ENCODE measurements around the gene PAX2. TPM values are rescaled to one million over a fixed set of nuclear protein-coding genes. Genes with fewer than 3 reads are reported as not detected.

PAX2 gene
- total RNA-seq, 4 donors from 2014 or later = not detected

- H3K27ac ChIP-seq = no peak overlapping the region
- H3K4me1 ChIP-seq = peaks cover 14 to 56% (median 36%) of the 10 kb centered on the region in 4 donors
- no peaks in the 10 kb centered on the region for H3K9me3 ChIP-seq
- in situ Hi-C loops (cut with MboI; ENCODE audit: low pct_ligation_motif_present in 1 of 4, low pct_unique_long_range_greater_than_20kb in 1 of 4, low sequenced_read_pairs in 3 of 4) (no loop called here), intact Hi-C loops (cut with DNase I; ENCODE audit: low total_unique reads) (loop anchor here (10.0 kb wide), 1 partner anchor 181 kb away; no protein-coding TSS in a partner anchor)
- DNase-seq = no peak
- H3K4me3 ChIP-seq = peak overlapping the region in 1 of 4 donors; percentile 41
- no peak for TF ChIP-seq POLR2AphosphoS5 (IDR thresholded peaks at IDR 0.05)
- TF ChIP-seq CTCF (IDR thresholded peaks at IDR 0.05) = no peak
- no peaks in the 10 kb centered on the region for H3K36me3 ChIP-seq
- 4 to 6% methylated on average over 14 to 39 of the region's 54 CpGs for WGBS, 2 donors (ENCODE audit: low coverage in 1 of 2)
- peaks cover 100% of the 10 kb centered on the region for H3K27me3 ChIP-seq
Measured at GRCh38 chr10:100745882-100746783, 751 bp downstream of the PAX2 start.

GRCh38 chr10:100746784-100747455, 1.5 kb downstream of the PAX2 start:
- intact Hi-C loops (cut with DNase I; ENCODE audit: low total_unique reads) (loop anchor here (10.0 kb wide), 1 partner anchor 182 kb away; no protein-coding TSS in a partner anchor), in situ Hi-C loops (cut with MboI; ENCODE audit: low pct_ligation_motif_present in 1 of 4, low pct_unique_long_range_greater_than_20kb in 1 of 4, low sequenced_read_pairs in 3 of 4) (no loop called here)
- Histone ChIP-seq H3K27ac (no peak overlapping the region), H3K4me1 (peaks cover 14 to 53% (median 36%) of the 10 kb centered on the region in 4 donors), H3K36me3 (no peaks in the 10 kb centered on the region), H3K4me3 (no peak overlapping the region), H3K9me3 (no peaks in the 10 kb centered on the region), H3K27me3 (peaks cover 100% of the 10 kb centered on the region)
- WGBS, 2 donors (ENCODE audit: low coverage in 1 of 2) = 14 to 17% methylated on average over 6 to 9 of the region's 9 CpGs
- TF ChIP-seq CTCF (IDR thresholded peaks at IDR 0.05) (no peak), EP300 (IDR thresholded peaks at IDR 0.05; ENCODE audit: low read depth) (no peak), POLR2AphosphoS5 (IDR thresholded peaks at IDR 0.05) (no peak), POLR2A (IDR thresholded peaks at IDR 0.05) (no peak)
- DNase-seq = no peak

- Histone ChIP-seq H3K4me3 (peak overlapping the region in 2 of 4 donors; percentile 6 to 27), H3K27ac (no peak overlapping the region), H3K4me1 (peaks cover 14 to 48% (median 36%) of the 10 kb centered on the region in 4 donors), H3K27me3 (peaks cover 100% of the 10 kb centered on the region), H3K36me3 (no peaks in the 10 kb centered on the region), H3K9me3 (no peaks in the 10 kb centered on the region)
- intact Hi-C loops (cut with DNase I; ENCODE audit: low total_unique reads) (loop anchor here (10.0 kb wide), 1 partner anchor 183 kb away; no protein-coding TSS in a partner anchor), in situ Hi-C loops (cut with MboI; ENCODE audit: low pct_ligation_motif_present in 1 of 4, low pct_unique_long_range_greater_than_20kb in 1 of 4, low sequenced_read_pairs in 3 of 4) (no loop called here)
- WGBS, 2 donors (ENCODE audit: low coverage in 1 of 2) = 11 to 25% methylated on average over 6 to 48 of the region's 57 CpGs
- DNase-seq = no peak
- no peak for TF ChIP-seq EP300 (IDR thresholded peaks at IDR 0.05; ENCODE audit: low read depth)
- no peak for TF ChIP-seq CTCF (IDR thresholded peaks at IDR 0.05)
- no peak for TF ChIP-seq POLR2A (IDR thresholded peaks at IDR 0.05)
- TF ChIP-seq POLR2AphosphoS5 (IDR thresholded peaks at IDR 0.05) = no peak
Measured at GRCh38 chr10:100747456-100748230, 2.3 kb downstream of the PAX2 start.
